Neuronal stem cell (in vitro differentiated cells): ENCODE measurements around the gene CORO2B.

Experiments
- DNase-seq: peaks from one replicate; pipeline ENCODE4 v3.0.0-alpha.2; 2013; ENCODE audit warnings: low spot score
- H2AFZ ChIP-seq: one replicate; pipeline ENCODE4 v1.6.1; 2013; ENCODE audit warnings: mild to moderate bottlenecking, low read length, inconsistent platforms
- H2AK5ac ChIP-seq: 2 replicates; pipeline ENCODE4 v1.6.1; 2013; ENCODE audit warnings: low read depth, mild to moderate bottlenecking, inconsistent platforms, low read length, moderate library complexity, mixed read lengths
- H2BK120ac ChIP-seq: 2 replicates; pipeline ENCODE4 v1.6.1; 2013; ENCODE audit warnings: low read depth, mild to moderate bottlenecking, inconsistent platforms, low read length, moderate library complexity, mixed read lengths
- H2BK12ac ChIP-seq: one replicate; pipeline ENCODE4 v1.6.1; 2013; ENCODE audit warnings: low read length, inconsistent platforms
- H2BK15ac ChIP-seq: 2 replicates; pipeline ENCODE4 v1.6.1; 2013; ENCODE audit warnings: mild to moderate bottlenecking, low read length, inconsistent platforms, mixed read lengths
- H2BK5ac ChIP-seq: one replicate; pipeline ENCODE4 v1.6.1; 2013; ENCODE audit warnings: inconsistent platforms, mild to moderate bottlenecking, low read length, moderate library complexity
- H3K14ac ChIP-seq: one replicate; pipeline ENCODE4 v1.6.1; 2013; ENCODE audit warnings: low read length, inconsistent platforms
- H3K18ac ChIP-seq: 2 replicates; pipeline ENCODE4 v1.6.1; 2013; ENCODE audit warnings: low read length, inconsistent platforms
- H3K23ac ChIP-seq: 2 replicates; pipeline ENCODE4 v1.6.1; 2013; ENCODE audit warnings: low read depth, mild to moderate bottlenecking, mixed read lengths, low read length, inconsistent platforms; ENCODE audit not compliant: poor library complexity
- H3K27ac ChIP-seq: replicated peaks from 3 replicates; pipeline ENCODE4 v1.5.1; 2013; ENCODE audit warnings: low read length, inconsistent platforms
- H3K27me3 ChIP-seq, 3 experiments: 2 replicates each; pipeline ENCODE4 v1.6.1; 2013; ENCODE audit warnings: low read length in 3 of 3, mild to moderate bottlenecking in 2 of 3, inconsistent platforms in 1 of 3, low read depth in 1 of 3, mixed read lengths in 1 of 3, moderate library complexity in 1 of 3; ENCODE audit not compliant: control insufficient read depth in 3 of 3, insufficient read depth in 3 of 3
- H3K36me3 ChIP-seq, 2 donors: replicated peaks in 1 of 2; 2 replicates each; pipeline ENCODE4 v1.6.1; 2013; ENCODE audit warnings: low read length in 2 of 2; ENCODE audit not compliant: control insufficient read depth in 2 of 2, insufficient read depth in 2 of 2
- H3K4ac ChIP-seq: 2 replicates; pipeline ENCODE4 v1.6.1; 2013; ENCODE audit warnings: inconsistent platforms, mild to moderate bottlenecking, low read length, moderate library complexity
- H3K4me1 ChIP-seq, 2 donors: 1 replicate in 1 of 2; 2 replicates in 1 of 2; pipeline ENCODE4 v1.6.1; 2013; ENCODE audit warnings: low read length in 2 of 2, low read depth in 1 of 2; ENCODE audit not compliant: control insufficient read depth in 2 of 2, insufficient read depth in 1 of 2
- H3K4me2 ChIP-seq: one replicate; pipeline ENCODE4 v1.6.1; 2013; ENCODE audit warnings: mild to moderate bottlenecking, low read length, inconsistent platforms; ENCODE audit not compliant: insufficient read depth, poor library complexity, severe bottlenecking
- H3K4me3 ChIP-seq, 2 donors: 2 replicates each; pipeline ENCODE4 v1.5.1; 2013; ENCODE audit warnings: low read length in 2 of 2, mild to moderate bottlenecking in 2 of 2, inconsistent platforms in 1 of 2, moderate library complexity in 1 of 2
- H3K79me1 ChIP-seq: one replicate; pipeline ENCODE4 v1.6.1; 2013; ENCODE audit warnings: low read depth, mild to moderate bottlenecking, inconsistent platforms, low read length, moderate library complexity
- H3K9ac ChIP-seq: one replicate; pipeline ENCODE4 v1.6.1; 2013; ENCODE audit warnings: mild to moderate bottlenecking, low read depth, low read length, inconsistent platforms; ENCODE audit not compliant: poor library complexity
- H3K9me3 ChIP-seq, 2 donors: replicated peaks in 1 of 2; 2 replicates each; pipeline versions ENCODE3 to v1.6.1; 2013; ENCODE audit warnings: low read length in 2 of 2, mild to moderate bottlenecking in 2 of 2, inconsistent platforms in 1 of 2, low read depth in 1 of 2, mixed read lengths in 1 of 2, moderate library complexity in 1 of 2; ENCODE audit not compliant: control insufficient read depth in 2 of 2, insufficient read depth in 1 of 2
- H4K8ac ChIP-seq: one replicate; pipeline ENCODE4 v1.6.1; 2013; ENCODE audit warnings: low read depth, mild to moderate bottlenecking, inconsistent platforms, low read length, moderate library complexity
- H4K91ac ChIP-seq: one replicate; pipeline ENCODE4 v1.6.1; 2013; ENCODE audit warnings: low read length, low read depth, mild to moderate bottlenecking, inconsistent platforms; ENCODE audit not compliant: poor library complexity
- WGBS, 2 donors: extraction: QIAGEN DNeasy Blood & Tissue Kit; methylation state at CpG; one replicate each; pipeline ENCODE4 v1.1.7; 2013; ENCODE audit warnings: missing lambda C conversion rate in 2 of 2, mixed read lengths in 1 of 2; ENCODE audit not compliant: insufficient read length in 2 of 2, insufficient replicate concordance in 1 of 2; ENCODE audit errors: extremely low coverage in 2 of 2; 5-methylcytosine and 5-hydroxymethylcytosine counted together

The CORO2B gene

DNA sequence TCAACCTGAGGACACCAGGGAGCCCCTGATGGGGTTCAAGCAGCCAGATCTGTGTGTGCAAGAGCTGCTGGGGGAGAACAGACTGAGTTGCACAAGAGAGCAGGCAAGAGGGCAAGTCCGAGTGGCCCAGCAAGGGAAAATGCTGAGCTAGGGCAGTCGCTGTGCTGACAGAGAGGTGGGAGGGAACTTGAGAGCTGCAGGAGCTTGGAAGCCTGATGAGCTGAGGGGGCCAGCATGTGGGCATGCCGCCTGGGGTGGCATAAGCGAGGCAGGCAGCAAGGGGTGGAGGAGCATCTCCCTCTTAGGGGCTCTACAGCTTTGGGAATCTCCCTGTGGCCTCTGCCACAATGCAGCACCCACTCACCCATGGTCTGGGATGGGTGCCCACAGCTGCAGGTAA is 4.7 kb upstream of the CORO2B start:
- DNase-seq: no peak
- no peak overlapping the region for H2BK12ac ChIP-seq
- peaks cover 0 to 2% of the 10 kb centered on the region in 2 donors for H3K9me3 ChIP-seq
- H3K23ac ChIP-seq: no peak overlapping the region
- H2BK15ac ChIP-seq: peak overlapping the region; percentile 72
- no peak overlapping the region for H3K4me2 ChIP-seq
- H2AFZ ChIP-seq: no peak overlapping the region
- no peak overlapping the region for H2BK120ac ChIP-seq
- H3K27ac ChIP-seq: no peak overlapping the region
- H4K91ac ChIP-seq: peak overlapping the region; percentile 26
- H3K4ac ChIP-seq: no peak overlapping the region
- H3K79me1 ChIP-seq: no peaks in the 10 kb centered on the region
- H3K4me1 ChIP-seq: peaks cover 12 to 39% of the 10 kb centered on the region in 2 donors
- no CpG with 5 or more reads among the region's 4 CpGs for WGBS, 2 donors
- H3K4me3 ChIP-seq: no peak overlapping the region
- H3K36me3 ChIP-seq: no peaks in the 10 kb centered on the region
- peak overlapping the region; percentile 10 for H2AK5ac ChIP-seq
- no peak overlapping the region for H3K14ac ChIP-seq
- no peak overlapping the region for H2BK5ac ChIP-seq
- no peak overlapping the region for H3K9ac ChIP-seq
- peak overlapping the region; percentile 67 for H3K18ac ChIP-seq
- H4K8ac ChIP-seq: no peak overlapping the region
- H3K27me3 ChIP-seq: peaks cover 0 to 13% (median 5%) of the 10 kb centered on the region in 3 experiments

DNA sequence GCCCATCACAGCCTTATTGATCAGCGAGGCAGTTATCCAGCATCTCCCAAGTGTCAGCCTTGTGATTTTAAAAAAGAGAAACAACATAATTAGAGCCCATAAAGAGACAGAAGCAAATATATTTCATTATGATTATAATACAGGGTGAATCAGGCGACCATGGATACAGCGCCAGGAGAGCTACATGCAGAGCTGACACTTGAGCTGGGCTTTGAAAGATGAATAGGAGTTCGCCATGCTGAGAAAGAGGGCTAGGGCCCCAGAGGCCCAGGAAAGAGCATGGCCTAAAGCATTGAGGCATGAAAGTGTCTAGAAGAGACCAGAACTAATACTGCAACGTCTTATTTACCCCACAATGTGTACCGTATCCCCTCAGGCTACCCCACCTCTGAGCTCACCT is 4.2 kb upstream of the CORO2B start:
- H2AFZ ChIP-seq: no peak overlapping the region
- no peak overlapping the region for H3K4ac ChIP-seq
- H3K18ac ChIP-seq: no peak overlapping the region
- H3K23ac ChIP-seq: no peak overlapping the region
- H3K36me3 ChIP-seq: no peaks in the 10 kb centered on the region
- no peak overlapping the region for H3K14ac ChIP-seq
- H2BK5ac ChIP-seq: no peak overlapping the region
- H3K4me3 ChIP-seq: no peak overlapping the region
- no CpG with 5 or more reads among the region's 6 CpGs for WGBS, 2 donors
- no peak for DNase-seq
- no peak overlapping the region for H4K91ac ChIP-seq
- no peaks in the 10 kb centered on the region for H3K79me1 ChIP-seq
- no peak overlapping the region for H3K4me2 ChIP-seq
- peaks cover 0 to 2% of the 10 kb centered on the region in 2 donors for H3K9me3 ChIP-seq
- H2BK15ac ChIP-seq: no peak overlapping the region
- H2BK12ac ChIP-seq: no peak overlapping the region
- H2AK5ac ChIP-seq: no peak overlapping the region
- no peak overlapping the region for H3K9ac ChIP-seq
- no peak overlapping the region for H2BK120ac ChIP-seq
- peaks cover 0 to 13% (median 5%) of the 10 kb centered on the region in 3 experiments for H3K27me3 ChIP-seq
- H4K8ac ChIP-seq: no peak overlapping the region
- peaks cover 12 to 39% of the 10 kb centered on the region in 2 donors for H3K4me1 ChIP-seq
- H3K27ac ChIP-seq: no peak overlapping the region

DNA sequence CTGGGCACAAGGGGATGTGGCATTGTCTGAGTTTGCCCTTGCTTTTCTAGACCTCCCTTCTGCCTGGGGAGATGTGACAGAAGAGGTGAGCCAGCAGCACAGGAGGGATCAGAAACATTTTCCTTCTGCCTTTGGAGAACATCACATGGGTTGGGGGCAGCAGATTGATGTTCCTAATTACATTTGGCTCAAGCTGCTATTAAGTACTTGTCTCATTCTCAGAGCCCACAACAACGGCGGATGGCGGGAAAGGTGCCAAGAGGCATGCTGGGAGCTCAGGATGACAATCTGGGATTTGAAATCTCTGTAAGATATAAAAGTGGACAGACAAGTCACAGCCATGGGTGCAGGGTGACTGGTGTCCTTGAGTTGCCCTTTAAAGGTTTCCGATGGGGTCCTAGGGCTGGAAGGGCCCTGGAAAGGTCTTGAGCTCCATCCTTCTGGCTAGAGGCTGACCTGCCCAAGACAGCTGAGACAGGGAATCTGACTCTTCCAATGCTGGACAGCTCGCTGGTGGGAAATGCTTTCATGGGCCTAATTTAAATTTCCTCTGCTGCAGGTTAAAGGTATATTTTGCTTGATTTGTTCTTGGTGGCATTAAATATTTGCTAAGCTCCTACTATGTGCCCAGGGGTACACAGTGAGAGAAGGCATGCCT is 2.4 kb upstream of the CORO2B start:
- DNase-seq: no peak
- peaks cover 21 to 42% of the 10 kb centered on the region in 2 donors for H3K4me1 ChIP-seq
- no peak overlapping the region for H2BK12ac ChIP-seq
- WGBS, 2 donors: no CpG with 5 or more reads among the region's 5 CpGs
- no peak overlapping the region for H2BK5ac ChIP-seq
- no peak overlapping the region for H3K9ac ChIP-seq
- no peak overlapping the region for H4K91ac ChIP-seq
- H3K4me2 ChIP-seq: no peak overlapping the region
- no peak overlapping the region for H3K14ac ChIP-seq
- no peak overlapping the region for H2BK120ac ChIP-seq
- H2AFZ ChIP-seq: no peak overlapping the region
- no peaks in the 10 kb centered on the region for H3K36me3 ChIP-seq
- no peak overlapping the region for H2BK15ac ChIP-seq
- no peak overlapping the region for H3K4me3 ChIP-seq
- no peak overlapping the region for H3K4ac ChIP-seq
- peaks cover 0 to 13% (median 5%) of the 10 kb centered on the region in 3 experiments for H3K27me3 ChIP-seq
- no peak overlapping the region for H2AK5ac ChIP-seq
- H3K27ac ChIP-seq: no peak overlapping the region
- no peaks in the 10 kb centered on the region for H3K79me1 ChIP-seq
- H3K9me3 ChIP-seq: peaks cover 0 to 2% of the 10 kb centered on the region in 2 donors
- H3K18ac ChIP-seq: no peak overlapping the region
- no peak overlapping the region for H4K8ac ChIP-seq
- no peak overlapping the region for H3K23ac ChIP-seq

DNA sequence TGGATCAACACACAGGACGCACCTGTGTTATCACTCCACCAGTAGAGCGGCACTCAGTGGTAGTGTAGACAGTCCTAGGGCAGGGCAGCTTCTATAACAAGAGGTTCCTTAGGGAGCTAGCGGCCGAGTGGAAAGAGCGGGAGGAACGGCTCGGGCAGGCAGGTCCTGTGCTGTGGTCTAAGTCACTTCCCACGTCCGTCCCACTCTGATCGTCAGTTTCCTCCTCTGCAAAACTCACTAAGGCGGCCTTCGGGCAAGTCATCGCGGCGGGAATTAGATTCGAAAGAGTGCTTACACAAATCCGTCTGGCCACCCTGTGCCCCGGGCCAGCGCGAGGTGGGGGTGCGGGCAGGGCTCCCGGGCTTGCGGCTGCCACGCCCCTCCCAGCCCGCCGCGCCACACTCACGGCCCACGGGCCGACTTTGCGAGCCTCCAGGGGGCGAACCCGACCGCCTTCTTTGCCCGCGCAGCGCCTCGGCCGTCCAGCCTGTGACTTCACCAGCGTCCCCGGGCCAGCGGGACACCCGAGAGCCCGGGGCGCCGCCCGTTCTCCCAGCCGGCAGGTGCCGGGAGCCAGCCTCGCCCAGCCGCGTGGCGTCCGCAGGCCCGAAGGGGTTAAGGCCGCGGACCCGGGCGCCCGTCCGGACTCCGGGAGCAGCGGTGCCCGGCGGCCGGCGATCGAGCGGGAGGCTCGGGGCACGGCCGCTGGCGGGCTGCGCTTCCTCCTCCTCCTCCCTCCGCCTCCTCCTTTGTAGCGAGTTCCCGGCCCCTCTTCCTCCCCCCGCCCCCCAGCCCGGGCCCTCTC is 416 bp upstream of the CORO2B start:
- peak overlapping the region; percentile 77 to 81 for H3K4me3 ChIP-seq
- peak overlapping the region; percentile 81 for H2BK15ac ChIP-seq
- peak overlapping the region; percentile 96 for H2AFZ ChIP-seq
- no peaks in the 10 kb centered on the region for H3K36me3 ChIP-seq
- H2BK5ac ChIP-seq: no peak overlapping the region
- H4K8ac ChIP-seq: no peak overlapping the region
- peak overlapping the region; percentile 1 for H2BK120ac ChIP-seq
- peak overlapping the region; percentile 78 for H3K9ac ChIP-seq
- H3K27ac ChIP-seq: no peak overlapping the region
- H3K4me2 ChIP-seq: peak overlapping the region; percentile 90
- no peak overlapping the region for H3K4ac ChIP-seq
- H3K23ac ChIP-seq: peak overlapping the region; percentile 1
- no peak for DNase-seq
- H3K4me1 ChIP-seq: peaks cover 20 to 39% of the 10 kb centered on the region in 2 donors
- H3K14ac ChIP-seq: no peak overlapping the region
- H3K18ac ChIP-seq: peak overlapping the region; percentile 93
- peaks cover 0 to 2% of the 10 kb centered on the region in 2 donors for H3K9me3 ChIP-seq
- H4K91ac ChIP-seq: peak overlapping the region; percentile 11
- no peak overlapping the region for H2BK12ac ChIP-seq
- peak overlapping the region; percentile 64 for H2AK5ac ChIP-seq
- no peaks in the 10 kb centered on the region for H3K79me1 ChIP-seq
- H3K27me3 ChIP-seq: peaks cover 0 to 13% (median 5%) of the 10 kb centered on the region in 3 experiments
- no CpG with 5 or more reads among the region's 79 CpGs for WGBS, 2 donors
